WTC11 (cell line): ENCODE data around the gene RIGI. TPM values are rescaled to one million over a fixed set of nuclear protein-coding genes. Genes with fewer than 3 reads are reported as not detected.

Experiments used
- ATAC-seq: fragments of 200-7000 bp; cut with Tn5 transposase; 2 replicates; pipeline ENCODE4 v1.10.0; 2021; ENCODE audit warnings: mild to moderate bottlenecking, moderate library complexity
- CTCF ChIA-PET: fragments of 300-600 bp; sonication (Branson Sonifier 250); formaldehyde crosslinking; loops from one replicate; lab custom pipeline; 2021; ENCODE audit warnings: antibody characterized with exemption; lab: Charles Lee
- POLR2A ChIA-PET: fragments of 350-600 bp; sonication (Branson Sonifier 250); formaldehyde crosslinking; loops from one replicate; lab custom pipeline; 2021; ENCODE audit warnings: antibody characterized with exemption; lab: Charles Lee
- DNase-seq: peaks from one replicate; pipeline ENCODE4 v3.0.0; 2021; ENCODE audit warnings: low spot score
- H3K27ac Mint-ChIP-seq: 2 replicates; pipeline ENCODE4 v1.8.0; 2021; ENCODE audit warnings: mixed read lengths
- H3K27me3 Mint-ChIP-seq: 2 replicates; pipeline ENCODE4 v1.8.0; 2021; ENCODE audit warnings: low read depth, mild to moderate bottlenecking, moderate library complexity, mixed read lengths
- H3K36me3 Mint-ChIP-seq: 2 replicates; pipeline ENCODE4 v1.8.0; 2021; ENCODE audit warnings: mixed read lengths
- H3K4me1 Mint-ChIP-seq: 2 replicates; pipeline ENCODE4 v1.8.0; 2022; ENCODE audit warnings: mixed read lengths
- H3K4me3 Mint-ChIP-seq: 2 replicates; pipeline ENCODE4 v1.8.0; 2021; ENCODE audit warnings: mild to moderate bottlenecking, moderate library complexity, mixed read lengths
- H3K9me3 Mint-ChIP-seq: 2 replicates; pipeline ENCODE4 v1.8.0; 2021; ENCODE audit warnings: mixed read lengths
- AR ChIP-seq: fragments of 250-450 bp; sonication (Bioruptor Pico); IDR thresholded peaks from 2 replicates; pipeline ENCODE4 v1.9.0; 2021; ENCODE audit warnings: mild to moderate bottlenecking
- ATF2 ChIP-seq: sonication (generic); formaldehyde crosslinking; IDR thresholded peaks from 2 replicates; pipeline ENCODE4 v1.8.1; 2022; ENCODE audit warnings: low read depth, missing genetic modification reagents, borderline replicate concordance
- CBFB ChIP-seq: sonication (generic); formaldehyde crosslinking; IDR thresholded peaks from 2 replicates; pipeline ENCODE4 v1.8.1; 2022; ENCODE audit warnings: mild to moderate bottlenecking, low read depth, missing genetic modification reagents
- CREB1 ChIP-seq: sonication (generic); formaldehyde crosslinking; IDR thresholded peaks from 2 replicates; pipeline ENCODE4 v1.8.0; 2023; ENCODE audit warnings: mild to moderate bottlenecking, missing genetic modification reagents
- CTCF ChIP-seq: fragments of 200-600 bp; IDR thresholded peaks from 2 replicates; pipeline ENCODE4 v1.8.0; 2022; ENCODE audit warnings: antibody characterized with exemption
- E2F1 ChIP-seq: sonication (generic); formaldehyde crosslinking; IDR thresholded peaks from 2 replicates; pipeline ENCODE4 v1.8.0; 2022; ENCODE audit warnings: mild to moderate bottlenecking, missing genetic modification reagents
- E2F4 ChIP-seq: sonication (generic); formaldehyde crosslinking; IDR thresholded peaks from 2 replicates; pipeline ENCODE4 v1.8.1; 2022; ENCODE audit warnings: low read depth, mild to moderate bottlenecking, moderate library complexity, missing genetic modification reagents, borderline replicate concordance
- ERG ChIP-seq: fragments of 250-450 bp; sonication (Bioruptor Pico); IDR thresholded peaks from 2 replicates; pipeline ENCODE4 v1.8.0; 2021; ENCODE audit warnings: mild to moderate bottlenecking
- FOXK1 ChIP-seq: sonication (generic); formaldehyde crosslinking; IDR thresholded peaks from 2 replicates; pipeline ENCODE4 v1.8.0; 2022; ENCODE audit warnings: mild to moderate bottlenecking, moderate library complexity, missing genetic modification reagents
- FOXP1 ChIP-seq: sonication (generic); formaldehyde crosslinking; IDR thresholded peaks from 2 replicates; pipeline ENCODE4 v1.8.0; 2022; ENCODE audit warnings: missing genetic modification reagents, mild to moderate bottlenecking, moderate library complexity, borderline replicate concordance
- FOXP4 ChIP-seq: sonication (generic); formaldehyde crosslinking; IDR thresholded peaks from 2 replicates; pipeline ENCODE4 v1.8.0; 2022; ENCODE audit warnings: mild to moderate bottlenecking, missing genetic modification reagents
- GABPB1 ChIP-seq: sonication (generic); formaldehyde crosslinking; IDR thresholded peaks from 2 replicates; pipeline ENCODE4 v1.8.1; 2023; ENCODE audit warnings: mild to moderate bottlenecking, missing genetic modification reagents
- GRHL2 ChIP-seq: fragments of 250-450 bp; sonication (Bioruptor Pico); IDR thresholded peaks from 2 replicates; pipeline ENCODE4 v1.8.0; 2022; ENCODE audit warnings: mild to moderate bottlenecking, moderate library complexity; ENCODE audit not compliant: insufficient replicate concordance, severe bottlenecking
- KAT7 ChIP-seq: sonication (generic); formaldehyde crosslinking; IDR thresholded peaks from 2 replicates; pipeline ENCODE4 v1.8.1; 2023; ENCODE audit warnings: missing genetic modification reagents, mild to moderate bottlenecking, borderline replicate concordance
- MXD4 ChIP-seq: fragments of 250-450 bp; sonication (Bioruptor Pico); IDR thresholded peaks from 2 replicates; pipeline ENCODE4 v1.8.0; 2021; ENCODE audit warnings: mild to moderate bottlenecking, moderate library complexity, borderline replicate concordance
- MYBL2 ChIP-seq: sonication (generic); formaldehyde crosslinking; IDR thresholded peaks from 2 replicates; pipeline ENCODE4 v1.8.1; 2023; ENCODE audit warnings: mild to moderate bottlenecking, moderate library complexity, missing genetic modification reagents
- NFATC4 ChIP-seq: fragments of 250-450 bp; sonication (Bioruptor Pico); IDR thresholded peaks from 2 replicates; pipeline ENCODE4 v1.9.0; 2021; ENCODE audit warnings: mild to moderate bottlenecking
- SP1 ChIP-seq: sonication (generic); formaldehyde crosslinking; conservative IDR thresholded peaks from 2 replicates; pipeline ENCODE4 v1.8.1; 2022; ENCODE audit warnings: missing genetic modification reagents
- TP53 ChIP-seq: sonication (generic); formaldehyde crosslinking; IDR thresholded peaks from 2 replicates; pipeline ENCODE4 v1.8.1; 2023; ENCODE audit warnings: mild to moderate bottlenecking, missing genetic modification reagents
- ZNF121 ChIP-seq: sonication (generic); formaldehyde crosslinking; IDR thresholded peaks from 2 replicates; pipeline ENCODE4 v1.8.0; 2023; ENCODE audit warnings: missing genetic modification reagents
- ZNF317 ChIP-seq: sonication (generic); formaldehyde crosslinking; IDR thresholded peaks from 2 replicates; pipeline ENCODE4 v1.8.1; 2023; ENCODE audit warnings: low read depth, mild to moderate bottlenecking, moderate library complexity, missing genetic modification reagents, borderline replicate concordance
- ZNF416 ChIP-seq: fragments of 250-450 bp; sonication (Bioruptor Pico); IDR thresholded peaks from 2 replicates; pipeline ENCODE4 v1.9.0; 2021; ENCODE audit warnings: mild to moderate bottlenecking, inconsistent platforms
- ZNF671 ChIP-seq: fragments of 250-450 bp; sonication (Bioruptor Pico); IDR thresholded peaks from 2 replicates; pipeline ENCODE4 v1.8.0; 2021; ENCODE audit warnings: mild to moderate bottlenecking
- ZSCAN18 ChIP-seq: fragments of 250-450 bp; sonication (Bioruptor Pico); IDR thresholded peaks from 2 replicates; pipeline ENCODE4 v2.1.2; 2022; ENCODE audit warnings: mild to moderate bottlenecking, moderate library complexity
- total RNA-seq: library from RNA; stranded (reverse); gene quantifications from 3 replicates; pipeline ENCODE4 v1.2.3, GENCODE V29; 2021

RIGI gene
- total RNA-seq, 1 experiment from 2014 or later, result 7.5 TPM

- TF ChIP-seq CTCF, result no peak
- TF ChIP-seq NFATC4 (CRISPR knock-in tag), result no peak
- TF ChIP-seq ZSCAN18, result no peak
- no peak for TF ChIP-seq FOXK1 (CRISPR knock-in tag)
- TF ChIP-seq MXD4 (CRISPR knock-in tag), result no peak
- no peak for TF ChIP-seq SP1
- no peak for TF ChIP-seq TP53 (CRISPR knock-in tag)
- no peak for TF ChIP-seq AR (CRISPR knock-in tag)
- TF ChIP-seq KAT7 (CRISPR knock-in tag), result no peak
Measured at GRCh38 chr9:32502464-32502863, 23.5 kb downstream of the RIGI start (continued).

- no peak for TF ChIP-seq CBFB (CRISPR knock-in tag)
- no peak for TF ChIP-seq ZNF121 (CRISPR knock-in tag)
- TF ChIP-seq ZNF317, result no peak
- no peak for TF ChIP-seq ZNF416 (CRISPR knock-in tag)
- no peak for TF ChIP-seq ATF2 (CRISPR knock-in tag)
- TF ChIP-seq GABPB1, result no peak
- no peak for TF ChIP-seq FOXP1 (CRISPR knock-in tag)
- TF ChIP-seq FOXP4 (CRISPR knock-in tag), result no peak
- TF ChIP-seq CREB1, result no peak
- no peak for TF ChIP-seq E2F1 (CRISPR knock-in tag)
- TF ChIP-seq GRHL2 (CRISPR knock-in tag), result no peak
- TF ChIP-seq KAT7 (CRISPR knock-in tag), result no peak
- TF ChIP-seq MYBL2 (CRISPR knock-in tag), result no peak
- TF ChIP-seq E2F4 (CRISPR knock-in tag), result no peak
- no peak for TF ChIP-seq ZNF671 (CRISPR knock-in tag)
- no peak for TF ChIP-seq ERG (CRISPR knock-in tag)
- H3K27me3 Mint-ChIP-seq, result no peaks in the 10 kb centered on the region
- no peak overlapping the region for H3K4me3 Mint-ChIP-seq
- peaks cover 9% of the 10 kb centered on the region for H3K4me1 Mint-ChIP-seq
- H3K9me3 Mint-ChIP-seq, result peaks cover 26% of the 10 kb centered on the region
- peaks cover 28% of the 10 kb centered on the region for H3K36me3 Mint-ChIP-seq
- ATAC-seq (no peak), DNase-seq (no peak)
- POLR2A ChIA-PET, result no interaction called here
- no peak overlapping the region for H3K27ac Mint-ChIP-seq
- CTCF ChIA-PET, result interaction anchor here (1.1 to 1.3 kb wide), 2 partner anchors 70 to 123 kb away, joined by 3 to 4 read pairs; no protein-coding TSS in a partner anchor
Measured at GRCh38 chr9:32501868-32502267, 24.1 kb downstream of the RIGI start.
